Lung microvascular endothelial cell (primary cell): ENCODE measurements around the gene CORO7. TPM values are rescaled to one million over a fixed set of nuclear protein-coding genes. Genes with fewer than 3 reads are reported as not detected.

ENCODE experiments used
- DNase-seq, 2 donors: peaks; one replicate each; pipeline versions ENCODE4 v3.0.0 to v3.0.0-alpha.2; 2010; ENCODE audit warnings: low read depth in 2 of 2
- total RNA-seq: library from RNA; depleted of rRNA; stranded (reverse); fragments of >200 nt; gene quantifications from 2 replicates; pipeline ENCODE4 v1.2.1, GENCODE V29; 2014

Gene CORO7
- total RNA-seq, 1 donor from 2014 or later, result 34.9 TPM

DNA sequence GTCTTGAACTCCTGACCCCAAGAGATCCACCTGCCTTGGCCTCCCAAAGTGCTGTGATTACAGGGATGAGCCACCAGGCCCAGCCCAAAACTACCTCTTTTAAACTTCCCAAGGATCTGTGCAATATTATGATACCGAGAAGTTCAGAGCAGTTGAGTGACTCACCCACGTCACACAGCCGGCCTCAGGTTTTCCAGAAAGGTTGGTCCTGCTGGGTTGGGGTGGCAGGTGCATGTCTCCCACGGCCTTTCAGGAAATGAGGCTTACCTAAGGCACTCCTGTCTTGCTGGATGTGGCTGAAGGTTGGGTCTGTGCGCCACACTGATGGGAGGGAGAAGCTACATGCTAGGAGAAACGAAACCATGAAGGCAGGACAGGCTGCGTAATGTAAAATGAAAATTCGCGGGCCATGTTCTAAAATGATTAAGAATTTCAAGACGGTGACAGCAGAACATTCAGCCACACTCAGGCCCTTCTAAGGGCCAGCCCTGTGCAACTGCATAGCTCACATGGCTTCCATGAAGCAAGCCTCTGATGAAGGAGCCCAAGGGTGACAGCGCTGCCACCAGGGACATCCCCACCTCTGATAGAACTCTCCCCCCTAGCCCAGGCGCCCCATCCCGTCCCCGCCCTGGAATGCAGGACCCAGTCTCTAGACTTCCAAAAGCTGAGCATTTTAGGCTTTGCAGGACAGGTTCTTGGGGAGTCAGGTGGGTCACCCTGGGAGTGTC is 107.1 kb downstream of the CORO7 start:
- no peak for DNase-seq

- peak; percentile 77 to 88 for DNase-seq
Observed at GRCh38 chr16:4307215-4308037, 109.0 kb downstream of the CORO7 start.

DNA sequence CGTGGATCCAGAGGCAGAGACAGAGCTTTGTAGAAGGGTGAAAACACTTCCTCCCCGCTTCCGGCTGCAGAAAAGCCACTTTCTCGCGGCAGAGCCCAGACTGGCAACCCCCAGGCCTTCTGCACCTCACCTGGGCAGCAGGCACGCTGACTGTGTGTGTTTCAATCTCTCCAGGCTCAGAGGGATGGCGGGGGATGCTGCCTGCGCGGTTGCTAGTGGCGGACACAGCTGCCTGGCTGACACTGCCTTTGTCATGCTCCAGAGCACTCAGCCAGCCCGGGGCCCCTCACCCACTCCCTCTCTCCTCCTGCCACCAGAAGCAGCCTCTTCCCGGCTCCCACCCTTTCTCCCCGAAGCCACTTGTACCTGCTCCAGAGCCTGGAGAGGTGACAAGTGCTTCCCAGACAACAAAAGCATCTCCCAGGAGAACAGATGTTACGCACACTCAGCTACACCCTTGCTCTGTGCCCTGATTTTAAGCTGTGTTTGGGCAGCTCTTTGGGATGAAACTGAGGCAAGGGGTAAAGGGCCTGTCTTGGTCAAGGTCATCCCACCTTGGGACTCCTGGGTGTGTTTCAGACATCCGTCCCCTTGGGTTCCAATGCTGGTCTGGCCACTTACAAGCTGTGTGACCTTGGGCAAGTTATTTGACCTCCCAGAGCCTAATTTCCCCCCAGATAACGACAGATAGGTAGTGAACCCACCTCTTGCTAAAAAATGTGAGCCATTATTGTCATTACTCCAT is 109.8 kb downstream of the CORO7 start:
- DNase-seq, result no peak

Other genes with a start within 250 kb of the CORO7 start
- under 0.01 and 0.20 TPM in 2 replicates for gene SRL, start 174.5 kb downstream of the CORO7 start, total RNA-seq
- gene TFAP4, start 143.6 kb downstream of the CORO7 start, total RNA-seq, result 2.8 and 3.0 TPM in 2 replicates
- 0.20 and 0.65 TPM in 2 replicates for gene GLIS2, start 100.5 kb downstream of the CORO7 start, total RNA-seq
- gene PAM16, start 65.3 kb downstream of the CORO7 start, total RNA-seq, result 16.3 and 21.0 TPM in 2 replicates
- 0.44 and 1.6 TPM in 2 replicates for gene VASN, start 44.7 kb downstream of the CORO7 start, total RNA-seq
- 26.8 and 37.9 TPM in 2 replicates for gene DNAJA3, start 9.3 kb upstream of the CORO7 start, total RNA-seq
- 53.4 and 55.6 TPM in 2 replicates for gene NMRAL1, start 58.0 kb upstream of the CORO7 start, total RNA-seq
- gene HMOX2, start 59.8 kb upstream of the CORO7 start, total RNA-seq, result 96.3 and 127 TPM in 2 replicates
- gene CDIP1, start 122.2 kb upstream of the CORO7 start, total RNA-seq, result 5.7 and 6.0 TPM in 2 replicates
- gene C16orf96, start 139.7 kb upstream of the CORO7 start, total RNA-seq, result under 0.01 TPM in 1 of 2 replicates, not detected in the other
- 3.9 and 4.4 TPM in 2 replicates for gene UBALD1, start 198.3 kb upstream of the CORO7 start, total RNA-seq
- gene MGRN1, start 208.2 kb upstream of the CORO7 start, total RNA-seq, result 15.7 and 18.3 TPM in 2 replicates